ENCODE measurements around the gene WFDC13. TPM values are rescaled to one million over a fixed set of nuclear protein-coding genes. Genes with fewer than 3 reads are reported as not detected.
"Not testable (repeated sequence)": the region's sequence is repeated elsewhere in the genome, so short reads cannot be mapped to it uniquely, and the experiment has no call there.

WFDC13 gene
- total RNA-seq, 1 experiment from 2014 or later = not detected

- Histone ChIP-seq H3K27me3 (ENCODE audit: low read length) (no peaks in the 10 kb centered on the region), H3K4me2 (ENCODE audit: low read depth, low read length, poor library complexity, severe bottlenecking) (no peak within 1 kb of the TSS), H3K36me3 (ENCODE audit: insufficient read depth, low read length) (no peaks in the 10 kb centered on the region), H4K20me1 (ENCODE audit: insufficient read depth, low read depth, low read length) (no peaks in the 10 kb centered on the region), H3K27ac (ENCODE audit: low read length) (no peak within 1 kb of the TSS), H3K4me3 (ENCODE audit: low read length) (no peak within 1 kb of the TSS), H3K4me1 (ENCODE audit: low read length) (no peaks in the 10 kb centered on the region), H3K9me3 (ENCODE audit: low read length) (no peaks in the 10 kb centered on the region), H3K9me2 (replicated peaks; ENCODE audit: insufficient read depth, low read length) (no peaks in the 10 kb centered on the region), H2AFZ (ENCODE audit: low read length) (no peak within 1 kb of the TSS), H3K9ac (ENCODE audit: low read length) (no peak within 1 kb of the TSS), H3K79me2 (ENCODE audit: low read length) (no peaks in the 10 kb centered on the region)
- no peak for DNase-seq
These were observed 3.3 kb downstream of the WFDC13 start, which contains the start of gene WFDC10B for GRCh38 chr20:45704969-45705637. TSS of gene WFDC10B (minus strand) at chr20:45705019. CDS start at chr20:45685992, 19,027 bp downstream.

DNA sequence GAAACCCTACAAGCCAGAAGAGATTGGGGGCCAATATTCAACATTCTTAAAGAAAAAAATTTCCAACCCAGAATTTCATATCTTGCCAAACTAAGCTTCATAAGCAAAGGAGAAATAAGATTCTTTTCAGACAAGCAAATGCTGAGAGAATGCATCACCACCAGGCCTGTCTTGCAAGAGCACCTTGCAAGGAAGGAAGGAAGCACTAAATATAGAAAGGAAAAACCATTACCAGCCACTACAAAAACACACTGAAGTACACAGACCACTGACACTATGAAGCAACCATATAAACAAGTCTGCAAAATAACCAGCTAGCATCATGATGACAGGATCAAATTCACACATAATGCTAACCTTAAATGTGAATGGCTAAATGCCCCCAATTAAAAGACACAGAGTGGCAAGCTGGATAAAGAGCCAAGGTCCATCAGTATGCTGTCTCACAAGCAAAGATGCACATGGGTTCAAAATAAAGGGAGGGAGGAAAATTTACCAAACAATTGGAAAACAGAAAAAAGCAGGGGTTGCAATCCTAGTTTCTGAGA is 14.4 kb downstream of the WFDC13 start:
- H3K27me3 ChIP-seq (ENCODE audit: low read length); H3K36me3 ChIP-seq (ENCODE audit: insufficient read depth, low read length); H3K4me2 ChIP-seq (ENCODE audit: low read depth, low read length, poor library complexity, severe bottlenecking); DNase-seq; H3K9me2 ChIP-seq (replicated peaks; ENCODE audit: insufficient read depth, low read length); H3K9me3 ChIP-seq (ENCODE audit: low read length); H3K79me2 ChIP-seq (ENCODE audit: low read length); H3K27ac ChIP-seq (ENCODE audit: low read length); H4K20me1 ChIP-seq (ENCODE audit: insufficient read depth, low read depth, low read length); H2AFZ ChIP-seq (ENCODE audit: low read length); H3K4me3 ChIP-seq (ENCODE audit: low read length); H3K4me1 ChIP-seq (ENCODE audit: low read length); H3K9ac ChIP-seq (ENCODE audit: low read length): not testable (repeated sequence)

DNA sequence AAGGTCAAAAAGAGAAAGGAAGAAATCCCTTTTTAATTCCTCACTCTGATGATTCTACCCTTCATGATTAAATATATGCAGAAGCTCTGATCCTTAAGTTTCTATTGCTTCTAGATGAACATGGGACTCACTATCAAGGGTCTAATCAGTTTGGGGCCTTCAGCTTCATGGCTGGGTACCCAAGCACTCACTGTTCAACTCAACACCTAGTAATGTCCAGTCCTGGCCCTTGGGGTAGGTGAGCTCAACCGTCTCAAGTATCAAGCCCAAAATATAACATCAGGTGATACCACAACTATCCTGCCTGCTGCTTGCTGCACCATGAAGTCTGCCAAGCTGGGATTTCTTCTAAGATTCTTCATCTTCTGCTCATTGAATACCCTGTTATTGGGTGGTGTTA is 20.2 kb downstream of the WFDC13 start, which contains the start of gene SPINT4:
TSS of gene SPINT4 (plus strand) at position 301 of the 400 bp plus-strand sequence. CDS start at position 322, 21 bp downstream.
- no peak within 1 kb of the TSS for H3K9ac ChIP-seq (ENCODE audit: low read length)
- H3K4me2 ChIP-seq (ENCODE audit: low read depth, low read length, poor library complexity, severe bottlenecking) = no peak within 1 kb of the TSS
- no peak within 1 kb of the TSS for H3K4me3 ChIP-seq (ENCODE audit: low read length)
- H3K79me2 ChIP-seq (ENCODE audit: low read length) = no peaks in the 10 kb centered on the region
- no peaks in the 10 kb centered on the region for H3K9me3 ChIP-seq (ENCODE audit: low read length)
- H2AFZ ChIP-seq (ENCODE audit: low read length) = no peak within 1 kb of the TSS
- H3K4me1 ChIP-seq (ENCODE audit: low read length) = no peaks in the 10 kb centered on the region
- DNase-seq = no peak
- H3K9me2 ChIP-seq (replicated peaks; ENCODE audit: insufficient read depth, low read length) = no peaks in the 10 kb centered on the region
- no peaks in the 10 kb centered on the region for H4K20me1 ChIP-seq (ENCODE audit: insufficient read depth, low read depth, low read length)
- H3K27ac ChIP-seq (ENCODE audit: low read length) = no peak within 1 kb of the TSS
- no peaks in the 10 kb centered on the region for H3K27me3 ChIP-seq (ENCODE audit: low read length)
- H3K36me3 ChIP-seq (ENCODE audit: insufficient read depth, low read length) = no peaks in the 10 kb centered on the region

- Histone ChIP-seq H3K9me2 (replicated peaks; ENCODE audit: insufficient read depth, low read length) (no peaks in the 10 kb centered on the region), H3K9me3 (ENCODE audit: low read length) (no peaks in the 10 kb centered on the region), H3K27ac (ENCODE audit: low read length) (no peak overlapping the region), H3K36me3 (ENCODE audit: insufficient read depth, low read length) (no peaks in the 10 kb centered on the region), H3K27me3 (ENCODE audit: low read length) (no peaks in the 10 kb centered on the region), H3K4me1 (ENCODE audit: low read length) (no peaks in the 10 kb centered on the region), H3K4me3 (ENCODE audit: low read length) (no peak overlapping the region), H3K4me2 (ENCODE audit: low read depth, low read length, poor library complexity, severe bottlenecking) (no peak overlapping the region), H4K20me1 (ENCODE audit: insufficient read depth, low read depth, low read length) (no peaks in the 10 kb centered on the region), H2AFZ (ENCODE audit: low read length) (no peak overlapping the region), H3K79me2 (ENCODE audit: low read length) (no peaks in the 10 kb centered on the region), H3K9ac (ENCODE audit: low read length) (no peak overlapping the region)
- DNase-seq = no peak
These were observed 23.3 kb downstream of the WFDC13 start for GRCh38 chr20:45725134-45725533.

GRCh38 chr20:45727044-45727443 is 25.2 kb downstream of the WFDC13 start:
- no peak overlapping the region for H3K4me2 ChIP-seq (ENCODE audit: low read depth, low read length, poor library complexity, severe bottlenecking)
- no peaks in the 10 kb centered on the region for H3K9me2 ChIP-seq (replicated peaks; ENCODE audit: insufficient read depth, low read length)
- H3K4me1 ChIP-seq (ENCODE audit: low read length) = no peaks in the 10 kb centered on the region
- no peaks in the 10 kb centered on the region for H4K20me1 ChIP-seq (ENCODE audit: insufficient read depth, low read depth, low read length)
- no peaks in the 10 kb centered on the region for H3K79me2 ChIP-seq (ENCODE audit: low read length)
- no peak for DNase-seq
- no peak overlapping the region for H3K4me3 ChIP-seq (ENCODE audit: low read length)
- H3K9me3 ChIP-seq (ENCODE audit: low read length) = peaks cover 6% of the 10 kb centered on the region
- no peaks in the 10 kb centered on the region for H3K36me3 ChIP-seq (ENCODE audit: insufficient read depth, low read length)
- no peak overlapping the region for H3K27ac ChIP-seq (ENCODE audit: low read length)
- H3K9ac ChIP-seq (ENCODE audit: low read length) = no peak overlapping the region
- H3K27me3 ChIP-seq (ENCODE audit: low read length) = no peaks in the 10 kb centered on the region
- H2AFZ ChIP-seq (ENCODE audit: low read length) = no peak overlapping the region

DNA sequence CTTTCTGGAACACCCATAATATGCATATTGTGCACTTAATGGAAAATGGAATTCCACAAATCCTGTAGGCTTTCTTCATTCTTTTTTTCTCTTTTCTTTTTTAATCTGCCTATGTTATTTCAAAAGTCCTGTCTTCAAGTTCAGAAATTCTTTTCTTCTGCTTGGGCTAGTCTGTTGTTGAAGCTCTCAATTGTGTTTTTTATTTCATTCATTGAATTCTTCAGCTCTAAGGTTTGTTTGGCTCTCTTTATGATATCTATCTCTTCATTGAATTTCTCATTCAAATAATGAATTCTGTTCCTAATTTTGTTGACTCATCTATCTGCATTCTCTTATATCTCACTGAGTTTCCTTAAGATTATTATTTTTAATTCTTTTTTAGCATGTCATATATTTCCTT is 30.4 kb downstream of the WFDC13 start:
- Histone ChIP-seq H3K27me3 (ENCODE audit: low read length) (no peaks in the 10 kb centered on the region), H3K36me3 (ENCODE audit: insufficient read depth, low read length) (no peaks in the 10 kb centered on the region), H3K9me2 (replicated peaks; ENCODE audit: insufficient read depth, low read length) (no peaks in the 10 kb centered on the region), H3K27ac (ENCODE audit: low read length) (no peak overlapping the region), H3K9ac (ENCODE audit: low read length) (no peak overlapping the region), H3K4me3 (ENCODE audit: low read length) (no peak overlapping the region), H2AFZ (ENCODE audit: low read length) (no peak overlapping the region), H3K4me2 (ENCODE audit: low read depth, low read length, poor library complexity, severe bottlenecking) (no peak overlapping the region), H3K4me1 (ENCODE audit: low read length) (no peaks in the 10 kb centered on the region), H4K20me1 (ENCODE audit: insufficient read depth, low read depth, low read length) (no peaks in the 10 kb centered on the region), H3K9me3 (ENCODE audit: low read length) (peaks cover 11% of the 10 kb centered on the region), H3K79me2 (ENCODE audit: low read length) (no peaks in the 10 kb centered on the region)
- DNase-seq = no peak

DNA sequence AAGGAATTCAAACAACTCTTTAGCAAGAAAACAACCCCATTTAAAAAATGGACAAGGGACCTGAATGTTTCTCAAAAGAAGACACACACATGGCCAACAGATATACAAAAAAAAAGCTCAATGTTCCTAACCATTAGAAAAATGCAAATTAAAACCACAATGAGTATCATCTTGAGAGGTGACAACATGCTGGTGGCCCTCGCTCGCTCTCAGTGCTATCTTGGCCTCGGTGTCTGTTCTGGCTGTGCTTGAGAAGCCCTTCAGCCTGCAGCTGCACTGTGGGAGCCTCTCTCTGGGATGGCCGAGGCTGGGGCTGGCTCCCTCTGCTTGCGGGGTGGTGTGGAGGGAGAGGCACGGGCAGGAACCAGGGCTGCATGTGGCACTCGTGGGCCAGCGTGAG is 33.7 kb downstream of the WFDC13 start:
- H3K9me2 ChIP-seq (replicated peaks; ENCODE audit: insufficient read depth, low read length) = no peaks in the 10 kb centered on the region
- no peaks in the 10 kb centered on the region for H4K20me1 ChIP-seq (ENCODE audit: insufficient read depth, low read depth, low read length)
- H3K4me1 ChIP-seq (ENCODE audit: low read length) = no peaks in the 10 kb centered on the region
- H2AFZ ChIP-seq (ENCODE audit: low read length) = no peak overlapping the region
- H3K27me3 ChIP-seq (ENCODE audit: low read length) = no peaks in the 10 kb centered on the region
- no peaks in the 10 kb centered on the region for H3K36me3 ChIP-seq (ENCODE audit: insufficient read depth, low read length)
- H3K4me2 ChIP-seq (ENCODE audit: low read depth, low read length, poor library complexity, severe bottlenecking) = no peak overlapping the region
- H3K9me3 ChIP-seq (ENCODE audit: low read length) = peaks cover 11% of the 10 kb centered on the region
- no peaks in the 10 kb centered on the region for H3K79me2 ChIP-seq (ENCODE audit: low read length)
- no peak overlapping the region for H3K27ac ChIP-seq (ENCODE audit: low read length)
- no peak for DNase-seq
- no peak overlapping the region for H3K4me3 ChIP-seq (ENCODE audit: low read length)
- no peak overlapping the region for H3K9ac ChIP-seq (ENCODE audit: low read length)

DNA sequence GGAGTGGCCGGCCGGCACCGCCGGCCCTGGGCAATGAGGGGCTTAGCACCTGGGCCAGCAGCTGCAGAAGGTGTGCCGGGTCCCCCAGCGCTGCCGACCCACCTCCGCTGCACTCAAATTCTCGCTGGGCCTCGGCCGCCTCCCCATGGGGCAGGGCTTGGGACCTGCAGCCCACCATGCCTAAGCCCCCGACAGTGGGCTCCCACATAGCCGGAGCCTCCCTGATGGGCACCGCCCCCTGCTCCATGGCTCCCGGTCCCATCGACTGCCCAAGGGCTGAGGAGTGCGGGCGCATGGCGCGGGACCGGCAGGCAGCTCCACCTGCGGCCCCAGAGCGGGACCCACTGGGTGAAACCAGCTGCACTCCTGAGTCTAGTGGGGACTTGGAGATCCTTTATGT is 34.1 kb downstream of the WFDC13 start:
- H2AFZ ChIP-seq (ENCODE audit: low read length) = no peak overlapping the region
- H3K9ac ChIP-seq (ENCODE audit: low read length) = no peak overlapping the region
- H3K4me2 ChIP-seq (ENCODE audit: low read depth, low read length, poor library complexity, severe bottlenecking) = no peak overlapping the region
- H3K36me3 ChIP-seq (ENCODE audit: insufficient read depth, low read length) = no peaks in the 10 kb centered on the region
- no peaks in the 10 kb centered on the region for H3K79me2 ChIP-seq (ENCODE audit: low read length)
- no peaks in the 10 kb centered on the region for H3K9me2 ChIP-seq (replicated peaks; ENCODE audit: insufficient read depth, low read length)
- H3K4me1 ChIP-seq (ENCODE audit: low read length) = no peaks in the 10 kb centered on the region
- peaks cover 11% of the 10 kb centered on the region for H3K9me3 ChIP-seq (ENCODE audit: low read length)
- no peak overlapping the region for H3K27ac ChIP-seq (ENCODE audit: low read length)
- DNase-seq = no peak
- no peaks in the 10 kb centered on the region for H3K27me3 ChIP-seq (ENCODE audit: low read length)
- no peaks in the 10 kb centered on the region for H4K20me1 ChIP-seq (ENCODE audit: insufficient read depth, low read depth, low read length)
- H3K4me3 ChIP-seq (ENCODE audit: low read length) = no peak overlapping the region
